ENCODE data around the gene LRRC37A. TPM values are rescaled to one million over a fixed set of nuclear protein-coding genes. Genes with fewer than 3 reads are reported as not detected.
"Not testable (repeated sequence)": the region's sequence is repeated elsewhere in the genome, so short reads cannot be mapped to it uniquely, and the experiment has no call there.

The LRRC37A gene
- total RNA-seq, 2 donors from 2014 or later, result 2.8 to 3.3 TPM

- 47% methylated on average over 3 of the region's 3 CpGs for WGBS
- Histone ChIP-seq H3K27me3 (replicated peaks; ENCODE audit: insufficient read depth) (no peaks in the 10 kb centered on the region), H3K4me3 (no peak overlapping the region), H3K9me3 (no peaks in the 10 kb centered on the region), H3K36me3 (no peaks in the 10 kb centered on the region), H3K27ac (no peak overlapping the region), H3K4me1 (replicated peaks) (no peaks in the 10 kb centered on the region)
- no peak for DNase-seq (ENCODE audit: low spot score)
- TF ChIP-seq POLR2AphosphoS5 (IDR thresholded peaks at IDR 0.05), result no peak
- intact Hi-C loops (cut with DNase I), result no loop called here
Observed at GRCh38 chr17:46264456-46265198, 30.3 kb upstream of the LRRC37A start.

GRCh38 chr17:46266063-46266655 lies 28.8 kb upstream of the LRRC37A start:
- Histone ChIP-seq H3K4me3 (peak overlapping the region; percentile 33 to 38), H3K27ac (peak overlapping the region; percentile 86 to 87)
- intact Hi-C loops (cut with DNase I); H3K27me3 ChIP-seq (replicated peaks; ENCODE audit: insufficient read depth); DNase-seq (ENCODE audit: low spot score); H3K36me3 ChIP-seq; H3K4me1 ChIP-seq (replicated peaks); H3K9me3 ChIP-seq: not testable (repeated sequence)
- WGBS, result 10% methylated on average over 21 of the region's 21 CpGs

- Histone ChIP-seq H3K27ac (peak overlapping the region; percentile 86 to 87), H3K36me3 (no peaks in the 10 kb centered on the region), H3K9me3 (no peaks in the 10 kb centered on the region), H3K27me3 (replicated peaks; ENCODE audit: insufficient read depth) (no peaks in the 10 kb centered on the region), H3K4me3 (peak overlapping the region; percentile 47 to 60), H3K4me1 (replicated peaks) (no peaks in the 10 kb centered on the region)
- no peak for TF ChIP-seq POLR2A (IDR thresholded peaks at IDR 0.05)
- TF ChIP-seq, protein P1, sequence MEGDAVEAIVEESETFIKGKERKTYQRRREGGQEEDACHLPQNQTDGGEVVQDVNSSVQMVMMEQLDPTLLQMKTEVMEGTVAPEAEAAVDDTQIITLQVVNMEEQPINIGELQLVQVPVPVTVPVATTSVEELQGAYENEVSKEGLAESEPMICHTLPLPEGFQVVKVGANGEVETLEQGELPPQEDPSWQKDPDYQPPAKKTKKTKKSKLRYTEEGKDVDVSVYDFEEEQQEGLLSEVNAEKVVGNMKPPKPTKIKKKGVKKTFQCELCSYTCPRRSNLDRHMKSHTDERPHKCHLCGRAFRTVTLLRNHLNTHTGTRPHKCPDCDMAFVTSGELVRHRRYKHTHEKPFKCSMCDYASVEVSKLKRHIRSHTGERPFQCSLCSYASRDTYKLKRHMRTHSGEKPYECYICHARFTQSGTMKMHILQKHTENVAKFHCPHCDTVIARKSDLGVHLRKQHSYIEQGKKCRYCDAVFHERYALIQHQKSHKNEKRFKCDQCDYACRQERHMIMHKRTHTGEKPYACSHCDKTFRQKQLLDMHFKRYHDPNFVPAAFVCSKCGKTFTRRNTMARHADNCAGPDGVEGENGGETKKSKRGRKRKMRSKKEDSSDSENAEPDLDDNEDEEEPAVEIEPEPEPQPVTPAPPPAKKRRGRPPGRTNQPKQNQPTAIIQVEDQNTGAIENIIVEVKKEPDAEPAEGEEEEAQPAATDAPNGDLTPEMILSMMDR (IDR thresholded peaks at IDR 0.05), result peak in 1 of 4 experiments; percentile 3
- TF ChIP-seq POLR2AphosphoS5 (IDR thresholded peaks at IDR 0.05), result peak; percentile 6
- intact Hi-C loops (cut with DNase I), result no loop called here
- under 1% methylated on average over 101 of the region's 116 CpGs for WGBS
- DNase-seq (ENCODE audit: low spot score), result peak; percentile 77
Observed at GRCh38 chr17:46266656-46267544, 28.0 kb upstream of the LRRC37A start.

- Histone ChIP-seq H3K27me3 (replicated peaks; ENCODE audit: insufficient read depth) (no peaks in the 10 kb centered on the region), H3K36me3 (no peaks in the 10 kb centered on the region), H3K27ac (no peak overlapping the region), H3K4me3 (no peak overlapping the region), H3K4me1 (replicated peaks) (no peaks in the 10 kb centered on the region), H3K9me3 (no peaks in the 10 kb centered on the region)
- no peak for DNase-seq (ENCODE audit: low spot score)
- WGBS, result 50% methylated on average over 5 of the region's 5 CpGs
- intact Hi-C loops (cut with DNase I), result no loop called here
- TF ChIP-seq POLR2AphosphoS5 (IDR thresholded peaks at IDR 0.05) (no peak), POLR2A (IDR thresholded peaks at IDR 0.05) (no peak)
- TF ChIP-seq, protein P1 (IDR thresholded peaks at IDR 0.05), result no peak
Observed at GRCh38 chr17:46270032-46270431, 24.9 kb upstream of the LRRC37A start.

GRCh38 chr17:46273541-46274236 lies 21.2 kb upstream of the LRRC37A start:
- WGBS, result 73% methylated on average over 6 of the region's 6 CpGs
- no peaks in the 10 kb centered on the region for H3K27me3 ChIP-seq (replicated peaks; ENCODE audit: insufficient read depth)
- no peak overlapping the region for H3K4me3 ChIP-seq
- H3K9me3 ChIP-seq, result no peaks in the 10 kb centered on the region
- H3K4me1 ChIP-seq (replicated peaks), result no peaks in the 10 kb centered on the region
- no peaks in the 10 kb centered on the region for H3K36me3 ChIP-seq
- TF ChIP-seq, protein P1 (IDR thresholded peaks at IDR 0.05), result no peak
- TF ChIP-seq POLR2A (IDR thresholded peaks at IDR 0.05) (no peak), POLR2AphosphoS5 (IDR thresholded peaks at IDR 0.05) (no peak)
- intact Hi-C loops (cut with DNase I), result no loop called here
- no peak for DNase-seq (ENCODE audit: low spot score)
- no peak overlapping the region for H3K27ac ChIP-seq
